ENCODE data around the gene SIKE1. TPM values are rescaled to one million over a fixed set of nuclear protein-coding genes. Genes with fewer than 3 reads are reported as not detected.
"Not testable (repeated sequence)": the region's sequence is repeated elsewhere in the genome, so short reads cannot be mapped to it uniquely, and the experiment has no call there.

SIKE1 gene
- total RNA-seq, 1 donor from 2014 or later = 94.1 TPM

GRCh38 chr1:114756009-114756892 is 24.2 kb downstream of the SIKE1 start:
- H3K4me1 Mint-ChIP-seq = peaks cover 36% of the 10 kb centered on the region
- no peaks in the 10 kb centered on the region for H3K27me3 ChIP-seq
- H3K36me3 Mint-ChIP-seq = peaks cover 9% of the 10 kb centered on the region
- H3F3A ChIP-seq (ENCODE audit: low read depth) = peaks cover 12% of the 10 kb centered on the region
- H3K9me3 Mint-ChIP-seq = no peaks in the 10 kb centered on the region
- H3K4me1 ChIP-seq = peaks cover 31% of the 10 kb centered on the region
- no peak for DNase-seq (ENCODE audit: low spot score)
- peaks cover 57% of the 10 kb centered on the region for H4K20me1 ChIP-seq (ENCODE audit: low read depth)
- no peak overlapping the region for H2AFZ ChIP-seq (replicated peaks)
- no peaks in the 10 kb centered on the region for H3K9me3 ChIP-seq (ENCODE audit: low read depth)
- H3K36me3 ChIP-seq = no peaks in the 10 kb centered on the region
- no peak for TF ChIP-seq EZH2phosphoT487 (IDR thresholded peaks at IDR 0.05)
- H3K27ac ChIP-seq = peak overlapping the region; percentile 99
- peak overlapping the region; percentile 97 for H3K4me3 Mint-ChIP-seq
- peak overlapping the region; percentile 100 for H3K9ac ChIP-seq
- peaks cover 14% of the 10 kb centered on the region for H3K27me3 Mint-ChIP-seq (ENCODE audit: insufficient read depth, low read depth)
- peak overlapping the region; percentile 84 for H3K4me2 ChIP-seq
- peaks cover 63% of the 10 kb centered on the region for H3K79me2 ChIP-seq (ENCODE audit: low read depth)
- peak overlapping the region; percentile 100 for H3K27ac Mint-ChIP-seq
- peak overlapping the region; percentile 95 for H3K4me3 ChIP-seq

GRCh38 chr1:114755006-114755931 is 25.2 kb downstream of the SIKE1 start:
- H3K4me1 Mint-ChIP-seq = peaks cover 42% of the 10 kb centered on the region
- H3K9ac ChIP-seq = peak overlapping the region; percentile 100

DNA sequence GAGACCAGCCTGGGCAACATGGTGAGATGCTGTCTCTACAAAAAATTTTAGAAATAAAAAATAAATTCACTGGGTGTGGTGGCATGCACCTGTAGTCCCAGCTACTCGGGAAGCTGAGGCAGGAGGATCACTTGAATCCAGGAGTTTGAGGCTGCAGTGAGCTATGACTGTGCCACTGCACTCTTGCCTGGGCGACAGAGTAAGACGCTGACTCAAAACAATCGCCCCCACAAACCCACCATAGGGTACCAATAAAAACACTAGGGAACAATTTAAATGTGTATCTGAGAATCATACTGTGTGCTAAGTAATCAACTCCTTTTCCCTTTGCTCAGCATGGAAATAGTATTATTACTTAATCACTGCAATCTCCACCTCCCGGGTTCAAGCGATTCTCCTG is 26.8 kb downstream of the SIKE1 start:
- H3K4me3 ChIP-seq; H2AFZ ChIP-seq (replicated peaks); H3K9me3 Mint-ChIP-seq; H3K36me3 ChIP-seq; H3K9me3 ChIP-seq (ENCODE audit: low read depth); H3K4me3 Mint-ChIP-seq; DNase-seq (ENCODE audit: low spot score); H3K4me2 ChIP-seq; H3K27ac Mint-ChIP-seq; H3K9ac ChIP-seq; H3K27me3 ChIP-seq; H3K27ac ChIP-seq: not testable (repeated sequence)
- H4K20me1 ChIP-seq (ENCODE audit: low read depth) = peaks cover 83% of the 10 kb centered on the region
- peaks cover 16% of the 10 kb centered on the region for H3K36me3 Mint-ChIP-seq
- H3F3A ChIP-seq (ENCODE audit: low read depth) = peaks cover 12% of the 10 kb centered on the region
- H3K4me1 ChIP-seq = peaks cover 31% of the 10 kb centered on the region
- H3K79me2 ChIP-seq (ENCODE audit: low read depth) = peaks cover 89% of the 10 kb centered on the region
- peaks cover 13% of the 10 kb centered on the region for H3K27me3 Mint-ChIP-seq (ENCODE audit: insufficient read depth, low read depth)
- peaks cover 46% of the 10 kb centered on the region for H3K4me1 Mint-ChIP-seq

More at GRCh38 chr1:114755006-114755931, 25.2 kb downstream of the SIKE1 start:
- H3K9me3 ChIP-seq (ENCODE audit: low read depth) = no peaks in the 10 kb centered on the region
- H2AFZ ChIP-seq (replicated peaks) = no peak overlapping the region
- H3K27me3 Mint-ChIP-seq (ENCODE audit: insufficient read depth, low read depth) = peaks cover 14% of the 10 kb centered on the region
- peaks cover 12% of the 10 kb centered on the region for H3F3A ChIP-seq (ENCODE audit: low read depth)
- H3K36me3 Mint-ChIP-seq = peaks cover 9% of the 10 kb centered on the region
- TF ChIP-seq EZH2phosphoT487 (IDR thresholded peaks at IDR 0.05) (no peak), EZH2 (IDR thresholded peaks at IDR 0.05) (no peak), CTCF (IDR thresholded peaks at IDR 0.05) (no peak)
- H3K27ac Mint-ChIP-seq = peak overlapping the region; percentile 72
- H3K27me3 ChIP-seq = no peaks in the 10 kb centered on the region
- DNase-seq (ENCODE audit: low spot score) = no peak
- H4K20me1 ChIP-seq (ENCODE audit: low read depth) = peaks cover 67% of the 10 kb centered on the region
- peak overlapping the region; percentile 84 for H3K4me2 ChIP-seq
- peaks cover 3% of the 10 kb centered on the region for H3K36me3 ChIP-seq
- H3K4me1 ChIP-seq = peaks cover 31% of the 10 kb centered on the region
- H3K4me3 ChIP-seq = peak overlapping the region; percentile 95
- H3K79me2 ChIP-seq (ENCODE audit: low read depth) = peaks cover 73% of the 10 kb centered on the region
- H3K27ac ChIP-seq = no peak overlapping the region
- H3K4me3 Mint-ChIP-seq = peak overlapping the region; percentile 97
- H3K9me3 Mint-ChIP-seq = no peaks in the 10 kb centered on the region

GRCh38 chr1:114753143-114753542 is 27.3 kb downstream of the SIKE1 start:
- H3K27me3 ChIP-seq = no peaks in the 10 kb centered on the region
- peaks cover 94% of the 10 kb centered on the region for H3K79me2 ChIP-seq (ENCODE audit: low read depth)
- Mint-ChIP-seq H3K36me3 (peaks cover 21% of the 10 kb centered on the region), H3K27ac (no peak overlapping the region), H3K4me3 (no peak overlapping the region), H3K27me3 (ENCODE audit: insufficient read depth, low read depth) (peaks cover 13% of the 10 kb centered on the region), H3K4me1 (peaks cover 44% of the 10 kb centered on the region), H3K9me3 (no peaks in the 10 kb centered on the region)
- no peak overlapping the region for H3K4me3 ChIP-seq
- DNase-seq (ENCODE audit: low spot score) = no peak
- no peak overlapping the region for H2AFZ ChIP-seq (replicated peaks)
- no peak overlapping the region for H3K4me2 ChIP-seq
- H3K36me3 ChIP-seq = peaks cover 6% of the 10 kb centered on the region
- H3K4me1 ChIP-seq = peaks cover 31% of the 10 kb centered on the region
- TF ChIP-seq EZH2phosphoT487 (IDR thresholded peaks at IDR 0.05) (no peak), CTCF (IDR thresholded peaks at IDR 0.05) (no peak), EZH2 (IDR thresholded peaks at IDR 0.05) (no peak)
- no peak overlapping the region for H3K9ac ChIP-seq
- H4K20me1 ChIP-seq (ENCODE audit: low read depth) = peaks cover 88% of the 10 kb centered on the region
- H3F3A ChIP-seq (ENCODE audit: low read depth) = peaks cover 6% of the 10 kb centered on the region
- H3K27ac ChIP-seq = no peak overlapping the region
- H3K9me3 ChIP-seq (ENCODE audit: low read depth) = no peaks in the 10 kb centered on the region

All from neural progenitor cell (in vitro differentiated cells).